Measurements from ENCODE around the gene FBXO10. TPM values are rescaled to one million over a fixed set of nuclear protein-coding genes. Genes with fewer than 3 reads are reported as not detected.

Gene FBXO10
- total RNA-seq, 1 donor from 2014 or later = 5.9 TPM

DNA sequence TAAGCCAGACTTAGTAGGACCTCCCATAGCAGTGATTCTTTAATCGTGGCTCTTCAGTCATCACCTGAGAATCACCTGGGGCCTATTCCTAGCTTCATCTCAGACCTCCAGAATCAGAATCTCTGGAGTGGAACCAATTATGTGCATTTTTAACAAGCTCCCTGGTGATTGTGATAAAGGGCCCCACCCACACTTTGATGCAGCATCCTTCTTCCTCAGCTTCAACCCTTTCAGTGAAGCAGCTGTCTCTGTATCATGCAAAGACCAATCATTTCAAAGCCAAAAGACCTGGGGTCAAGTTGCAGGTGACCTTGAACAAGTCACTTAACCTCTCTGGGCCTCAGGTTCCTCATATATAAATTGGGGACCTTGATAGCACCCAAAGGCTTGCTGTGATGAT lies 17.1 kb downstream of the FBXO10 start:
- DNase-seq (ENCODE audit: low spot score) = no peak
- intact Hi-C loops (cut with DNase I) = no loop called here

DNA sequence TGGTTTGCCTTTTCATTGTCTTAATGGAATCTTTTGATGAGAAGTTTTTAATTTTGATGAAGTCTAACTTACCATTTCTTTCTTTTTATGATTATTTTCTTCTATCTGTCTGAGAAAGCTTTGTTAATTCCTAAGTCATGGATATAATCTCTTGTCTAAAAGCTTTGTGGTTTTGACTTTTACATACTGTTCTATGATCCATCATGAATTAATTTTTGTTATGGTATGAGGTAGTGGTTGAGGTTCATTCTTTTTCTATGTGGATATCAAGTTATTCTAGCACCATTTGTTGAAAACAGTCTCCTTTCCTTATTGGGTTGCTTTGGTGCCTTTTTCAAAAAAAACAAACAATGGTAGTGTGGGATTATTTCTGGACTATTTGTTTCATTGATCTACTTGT lies 20.4 kb downstream of the FBXO10 start:
- intact Hi-C loops (cut with DNase I) = no loop called here
- no peak for DNase-seq (ENCODE audit: low spot score)

- intact Hi-C loops (cut with DNase I) = no loop called here
- no peak for DNase-seq (ENCODE audit: low spot score)
These were observed 21.9 kb downstream of the FBXO10 start for GRCh38 chr9:37554318-37554717.

DNA sequence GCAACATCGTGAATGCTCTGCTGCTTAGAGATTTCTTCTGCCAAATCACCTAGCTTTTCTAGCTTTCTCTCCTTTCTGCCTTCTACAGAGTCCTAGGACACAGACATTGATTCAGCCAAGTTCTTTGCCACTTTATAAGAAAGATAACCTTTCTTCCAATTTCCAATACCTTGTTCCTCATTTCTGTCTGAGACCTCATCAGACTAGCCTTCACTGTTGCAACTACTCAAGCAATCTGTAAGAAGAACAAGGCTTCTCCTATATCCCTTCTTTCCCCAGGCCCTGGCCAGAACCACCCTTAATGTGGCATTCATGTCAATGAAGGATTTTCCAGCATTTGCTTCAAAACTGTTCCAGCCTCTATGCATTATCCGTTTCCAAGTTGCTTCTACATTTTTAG lies 24.3 kb downstream of the FBXO10 start:
- DNase-seq (ENCODE audit: low spot score) = no peak
- intact Hi-C loops (cut with DNase I) = no loop called here

GRCh38 chr9:37551468-37551867 lies 24.7 kb downstream of the FBXO10 start:
- no peak for DNase-seq (ENCODE audit: low spot score)
- intact Hi-C loops (cut with DNase I) = no loop called here

GRCh38 chr9:37550781-37551180 lies 25.4 kb downstream of the FBXO10 start:
- DNase-seq (ENCODE audit: low spot score) = no peak
- intact Hi-C loops (cut with DNase I) = no loop called here

DNA sequence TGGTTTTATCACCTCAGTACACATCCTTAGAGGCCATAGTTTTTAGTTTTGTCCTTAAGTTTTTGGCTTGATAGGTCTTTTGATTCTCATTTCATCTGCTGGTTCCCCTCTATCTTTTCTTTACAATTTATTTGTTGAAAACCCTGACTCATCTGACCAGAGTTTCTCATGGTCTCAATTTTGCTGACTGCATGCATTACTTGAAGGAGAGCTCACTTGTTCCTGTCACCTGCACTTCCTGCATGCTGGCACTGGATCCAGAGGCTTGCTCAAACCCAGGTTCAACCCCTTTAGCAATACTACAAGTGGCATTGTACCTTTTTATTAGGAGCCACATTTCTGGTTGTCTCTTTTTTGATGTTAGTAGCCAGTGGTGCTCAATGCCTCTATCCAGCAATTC lies 26.7 kb downstream of the FBXO10 start:
- intact Hi-C loops (cut with DNase I) = no loop called here
- no peak for DNase-seq (ENCODE audit: low spot score)

DNA sequence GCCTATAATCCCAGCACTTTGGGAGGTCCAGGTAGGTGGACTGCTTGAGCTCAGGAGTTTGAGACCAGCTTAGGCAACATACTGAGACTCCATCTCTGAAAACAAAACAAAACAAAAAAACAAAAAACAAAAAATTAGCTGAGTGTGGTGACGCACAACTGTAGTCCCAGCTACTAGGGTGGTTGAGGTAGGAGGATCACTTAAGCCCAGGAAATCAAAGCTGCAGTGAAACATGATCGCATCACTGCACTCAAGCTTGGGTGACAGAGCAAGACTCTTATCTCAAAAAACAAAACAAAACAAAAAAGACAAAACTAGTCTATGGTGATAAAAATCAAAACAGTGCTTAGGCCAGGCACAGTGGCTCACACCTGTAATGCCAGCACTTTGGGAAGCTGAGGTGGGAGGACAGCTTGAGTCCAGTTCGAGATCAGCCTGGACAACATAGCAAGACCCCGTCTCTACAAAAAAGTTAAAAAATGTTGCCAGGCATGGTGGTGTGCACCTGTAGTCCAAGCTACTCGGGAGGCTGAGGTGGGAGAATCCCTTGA lies 28.8 kb downstream of the FBXO10 start:
- DNase-seq (ENCODE audit: low spot score) = no peak
- intact Hi-C loops (cut with DNase I) = no loop called here

- intact Hi-C loops (cut with DNase I) = no loop called here
- DNase-seq (ENCODE audit: low spot score) = no peak
These were observed 32.7 kb downstream of the FBXO10 start for GRCh38 chr9:37543468-37543867.

DNA sequence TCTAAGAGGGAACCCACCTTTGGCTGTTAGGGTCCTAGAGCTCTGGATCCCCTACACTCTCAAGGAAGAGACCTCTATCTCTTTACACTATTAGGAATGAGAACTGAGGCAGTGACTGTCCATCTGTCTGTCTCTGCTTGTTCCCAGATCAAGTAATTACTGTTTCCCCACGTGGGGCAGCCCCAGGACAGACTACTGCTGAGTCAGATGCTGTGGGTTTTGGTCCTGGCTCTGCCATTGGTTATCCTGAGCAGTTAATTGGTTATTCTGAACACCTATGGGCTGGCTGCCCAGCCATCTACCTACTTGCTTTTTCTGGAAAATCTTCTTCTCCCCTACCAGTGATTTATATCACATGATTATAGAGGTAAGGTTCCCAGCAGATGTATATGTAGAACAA lies 33.3 kb downstream of the FBXO10 start:
- intact Hi-C loops (cut with DNase I) = no loop called here
- no peak for DNase-seq (ENCODE audit: low spot score)

DNA sequence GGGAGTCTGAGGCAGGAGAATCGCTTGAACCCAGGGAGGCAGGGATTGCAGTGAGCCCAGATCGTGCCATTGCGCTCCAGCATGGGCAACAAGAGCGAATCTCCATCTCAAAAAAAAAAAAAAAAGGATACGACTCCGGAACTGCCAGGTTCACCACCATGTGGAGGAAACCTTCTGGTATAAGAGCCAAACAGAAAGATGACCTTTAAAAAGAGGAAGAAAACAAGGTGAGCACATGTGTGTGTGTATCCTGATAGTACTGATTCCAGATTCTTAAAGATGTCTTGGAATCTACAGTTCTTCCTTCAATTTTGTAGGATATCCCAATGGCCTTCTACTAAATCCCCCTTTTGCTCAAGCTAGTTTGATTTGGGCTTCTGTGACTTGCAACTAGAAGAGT lies 33.7 kb downstream of the FBXO10 start:
- DNase-seq (ENCODE audit: low spot score) = no peak
- intact Hi-C loops (cut with DNase I) = no loop called here

- intact Hi-C loops (cut with DNase I) = no loop called here
- DNase-seq (ENCODE audit: low spot score) = no peak
These were observed 34.7 kb downstream of the FBXO10 start for GRCh38 chr9:37541465-37541864.

DNA sequence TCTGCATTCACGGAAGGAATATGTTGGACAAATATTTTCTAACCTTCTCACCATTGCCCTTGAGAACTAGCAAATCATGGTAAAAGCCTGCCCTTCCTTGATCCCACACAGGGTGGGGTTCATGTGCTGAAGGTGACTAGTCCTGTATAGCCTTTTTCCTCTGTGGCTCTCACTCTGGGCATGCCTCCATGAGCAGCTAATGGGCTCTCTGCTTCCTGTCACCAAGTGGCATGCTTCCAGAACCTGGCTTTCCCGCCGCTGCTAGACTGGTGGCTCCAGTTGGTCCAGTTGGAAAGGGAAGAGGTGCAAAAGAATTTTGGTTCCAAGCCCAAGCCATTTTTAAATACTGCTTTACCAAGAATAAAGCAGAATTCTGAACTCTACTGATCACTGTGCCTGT lies 35.5 kb downstream of the FBXO10 start:
- DNase-seq (ENCODE audit: low spot score) = no peak
- intact Hi-C loops (cut with DNase I) = no loop called here

- no peak for DNase-seq (ENCODE audit: low spot score)
- intact Hi-C loops (cut with DNase I) = no loop called here
These were observed 36.5 kb downstream of the FBXO10 start for GRCh38 chr9:37539634-37540033.

- DNase-seq (ENCODE audit: low spot score) = no peak
- intact Hi-C loops (cut with DNase I) = no loop called here
These were observed 38.1 kb downstream of the FBXO10 start for GRCh38 chr9:37538099-37538498.

GRCh38 chr9:37534901-37535300 lies 41.3 kb downstream of the FBXO10 start:
- no peak for DNase-seq (ENCODE audit: low spot score)

DNA sequence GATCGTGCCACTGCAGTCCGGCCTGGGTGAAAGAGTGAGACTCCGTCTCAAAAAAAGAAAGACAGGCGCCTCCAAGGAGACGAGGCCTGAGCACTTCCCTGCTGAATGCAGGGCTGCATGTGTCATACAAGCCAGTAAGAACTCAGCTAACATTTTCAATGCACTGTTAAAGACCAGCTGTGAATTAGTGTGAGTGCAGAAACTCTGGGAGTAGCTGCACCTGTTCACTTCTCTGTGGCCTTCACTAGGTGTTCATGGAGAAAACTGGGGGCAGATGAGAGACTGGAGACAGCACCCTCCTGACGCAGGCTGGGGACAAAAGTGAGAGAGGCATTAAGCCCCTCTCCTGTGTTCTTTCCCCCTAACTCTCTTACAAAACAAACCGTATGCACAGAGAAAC lies 41.8 kb downstream of the FBXO10 start:
- intact Hi-C loops (cut with DNase I) = no loop called here
- no peak for DNase-seq (ENCODE audit: low spot score)

More at GRCh38 chr9:37534901-37535300, 41.3 kb downstream of the FBXO10 start:
- intact Hi-C loops (cut with DNase I) = no loop called here

DNA sequence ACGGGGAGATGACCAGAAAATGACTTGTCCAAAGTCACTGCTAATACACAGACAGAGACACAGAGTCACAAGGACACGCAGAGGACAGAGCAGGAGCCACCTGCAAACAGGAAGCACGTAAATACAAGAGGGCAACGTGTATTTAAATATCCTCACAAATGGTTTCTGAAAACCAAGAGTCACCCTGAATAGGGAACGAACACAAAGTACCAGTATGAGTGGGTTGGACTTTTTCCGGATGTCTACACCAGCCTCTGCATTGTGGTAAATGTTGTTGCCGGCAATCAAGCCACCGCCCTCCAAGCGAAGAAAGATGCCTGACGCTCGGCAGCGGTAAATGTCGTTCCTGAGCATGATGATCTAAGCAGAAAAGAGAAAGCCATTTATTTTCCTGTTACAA lies 44.5 kb downstream of the FBXO10 start:
- DNase-seq (ENCODE audit: low spot score) = no peak
- intact Hi-C loops (cut with DNase I) = no loop called here

GRCh38 chr9:37528652-37529471 lies 47.3 kb downstream of the FBXO10 start:
- no peak for DNase-seq (ENCODE audit: low spot score)

GRCh38 chr9:37523916-37524315 lies 52.3 kb downstream of the FBXO10 start:
- intact Hi-C loops (cut with DNase I) = no loop called here
- DNase-seq (ENCODE audit: low spot score) = no peak

More at GRCh38 chr9:37528652-37529471, 47.3 kb downstream of the FBXO10 start:
- intact Hi-C loops (cut with DNase I) = no loop called here

- no peak for DNase-seq (ENCODE audit: low spot score)
- intact Hi-C loops (cut with DNase I) = no loop called here
These were observed 53.2 kb downstream of the FBXO10 start for GRCh38 chr9:37522971-37523370.
